Suprapubic skin (tissue), 4 donors: ENCODE data around the gene CHRM4. TPM values are rescaled to one million over a fixed set of nuclear protein-coding genes. Genes with fewer than 3 reads are reported as not detected.

Source experiments
- DNase-seq, 2 donors: peaks; one replicate each; pipeline ENCODE4 v3.0.0-alpha.2; 2019; ENCODE audit warnings: low spot score in 2 of 2
- H3K27ac ChIP-seq: fragments of 200-600 bp; sonication (generic); one replicate; pipeline ENCODE4 v1.5.1; 2019
- H3K27me3 ChIP-seq: fragments of 200-600 bp; sonication (generic); one replicate; pipeline ENCODE4 v1.5.1; 2019
- H3K36me3 ChIP-seq: fragments of 200-600 bp; sonication (generic); one replicate; pipeline ENCODE4 v1.5.1; 2019
- H3K4me1 ChIP-seq: fragments of 200-600 bp; sonication (generic); one replicate; pipeline ENCODE4 v1.5.1; 2019
- H3K4me3 ChIP-seq: fragments of 200-600 bp; sonication (generic); one replicate; pipeline ENCODE4 v1.5.1; 2019; ENCODE audit warnings: mild to moderate bottlenecking
- H3K9me3 ChIP-seq: fragments of 200-600 bp; sonication (generic); one replicate; pipeline ENCODE4 v1.5.1; 2019
- EP300 ChIP-seq: sonication (generic); formaldehyde crosslinking; IDR thresholded peaks from one replicate; pipeline ENCODE4 v1.6.1; 2017; ENCODE audit warnings: antibody characterized with exemption
- POLR2A ChIP-seq, 2 donors: fragments of 450-650 bp; IDR thresholded peaks; one replicate each; pipeline ENCODE4 v1.6.1; 2017; ENCODE audit warnings: antibody characterized with exemption in 2 of 2, mild to moderate bottlenecking in 2 of 2, moderate library complexity in 2 of 2
- POLR2AphosphoS5 ChIP-seq, 3 donors: sonication (generic); formaldehyde crosslinking; IDR thresholded peaks; one replicate each; pipeline ENCODE4 v1.6.1; 2017; ENCODE audit warnings: antibody characterized with exemption in 3 of 3
- WGBS: methylation state at CpG from one replicate; pipeline ENCODE4 v1.1.5; 2018; 5-methylcytosine and 5-hydroxymethylcytosine counted together
- total RNA-seq, 4 donors: library from RNA; depleted of rRNA; stranded (reverse); fragments of >200 nt; gene quantifications; one replicate each; pipeline ENCODE4 v1.1.0, GENCODE V29; 2016
- TF ChIP-seq, protein P1 (sequence below), 2 donors: fragments of 200-600 bp in 1 of 2; fragments of 450-650 bp in 1 of 2; sonication (generic) in 1 of 2; IDR thresholded peaks; one replicate each; pipeline ENCODE4 v1.5.1; 2016 to 2019; ENCODE audit warnings: antibody characterized with exemption in 2 of 2, mild to moderate bottlenecking in 1 of 2, moderate library complexity in 1 of 2

Gene CHRM4
- total RNA-seq, 4 donors from 2014 or later = 0.80 to 3.0 (median 2.6) TPM

DNA sequence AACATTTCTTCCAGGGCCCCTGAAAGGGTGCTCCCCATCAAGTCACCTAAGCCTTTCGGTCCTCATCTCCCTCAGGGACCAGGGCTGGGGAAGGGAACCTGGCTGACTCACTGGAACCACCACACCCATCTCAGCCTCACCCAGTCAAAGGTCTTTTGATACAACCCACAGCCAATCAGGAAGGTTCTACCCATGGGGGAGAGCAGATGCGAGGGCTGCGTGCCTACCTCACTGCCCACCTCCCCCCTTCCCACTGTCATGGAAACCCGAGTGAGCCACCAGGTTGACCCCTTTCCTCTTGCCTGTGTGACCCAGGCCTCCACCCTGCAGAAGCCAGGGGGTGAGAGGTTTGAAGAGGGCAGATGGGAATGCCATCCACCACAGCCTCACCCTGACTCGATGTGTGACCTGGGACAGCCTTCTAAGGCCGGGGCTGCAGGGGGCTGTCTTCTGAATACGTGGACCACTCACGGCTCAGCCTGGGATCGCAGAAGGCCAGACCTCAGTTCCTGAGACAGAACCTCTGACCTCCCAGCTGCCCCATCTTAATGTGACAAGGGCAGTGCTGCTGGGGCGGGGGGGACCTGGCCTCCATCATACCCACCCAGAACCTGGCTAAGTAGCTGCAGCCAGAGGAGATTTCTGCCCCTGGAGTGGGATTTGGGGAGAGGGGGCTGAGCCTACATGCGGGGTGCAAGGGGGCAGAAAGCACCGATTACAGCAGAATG is 7.4 kb downstream of the CHRM4 start:
- Histone ChIP-seq H3K27me3 (peaks cover 25% of the 10 kb centered on the region), H3K36me3 (no peaks in the 10 kb centered on the region), H3K4me1 (peaks cover 37% of the 10 kb centered on the region), H3K4me3 (no peak overlapping the region), H3K9me3 (no peaks in the 10 kb centered on the region), H3K27ac (no peak overlapping the region)
- DNase-seq = peak in 1 of 2 donors; percentile 56
- TF ChIP-seq, protein P1, sequence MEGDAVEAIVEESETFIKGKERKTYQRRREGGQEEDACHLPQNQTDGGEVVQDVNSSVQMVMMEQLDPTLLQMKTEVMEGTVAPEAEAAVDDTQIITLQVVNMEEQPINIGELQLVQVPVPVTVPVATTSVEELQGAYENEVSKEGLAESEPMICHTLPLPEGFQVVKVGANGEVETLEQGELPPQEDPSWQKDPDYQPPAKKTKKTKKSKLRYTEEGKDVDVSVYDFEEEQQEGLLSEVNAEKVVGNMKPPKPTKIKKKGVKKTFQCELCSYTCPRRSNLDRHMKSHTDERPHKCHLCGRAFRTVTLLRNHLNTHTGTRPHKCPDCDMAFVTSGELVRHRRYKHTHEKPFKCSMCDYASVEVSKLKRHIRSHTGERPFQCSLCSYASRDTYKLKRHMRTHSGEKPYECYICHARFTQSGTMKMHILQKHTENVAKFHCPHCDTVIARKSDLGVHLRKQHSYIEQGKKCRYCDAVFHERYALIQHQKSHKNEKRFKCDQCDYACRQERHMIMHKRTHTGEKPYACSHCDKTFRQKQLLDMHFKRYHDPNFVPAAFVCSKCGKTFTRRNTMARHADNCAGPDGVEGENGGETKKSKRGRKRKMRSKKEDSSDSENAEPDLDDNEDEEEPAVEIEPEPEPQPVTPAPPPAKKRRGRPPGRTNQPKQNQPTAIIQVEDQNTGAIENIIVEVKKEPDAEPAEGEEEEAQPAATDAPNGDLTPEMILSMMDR (IDR thresholded peaks at IDR 0.05) = no peak
- TF ChIP-seq POLR2AphosphoS5 (IDR thresholded peaks at IDR 0.05) (no peak), POLR2A (IDR thresholded peaks at IDR 0.05) (no peak), EP300 (no peak)
- WGBS = 89% methylated on average over 8 of the region's 12 CpGs

DNA sequence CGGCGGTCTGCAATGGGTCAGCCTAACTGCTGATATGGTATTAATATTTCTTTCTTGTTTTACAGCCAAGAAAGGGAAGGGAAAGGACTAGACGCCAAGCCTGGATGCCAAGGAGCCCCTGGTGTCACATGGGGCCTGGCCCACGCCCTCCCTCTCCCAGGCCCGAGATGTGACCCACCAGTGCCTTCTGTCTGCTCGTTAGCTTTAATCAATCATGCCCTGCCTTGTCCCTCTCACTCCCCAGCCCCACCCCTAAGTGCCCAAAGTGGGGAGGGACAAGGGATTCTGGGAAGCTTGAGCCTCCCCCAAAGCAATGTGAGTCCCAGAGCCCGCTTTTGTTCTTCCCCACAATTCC is 8.2 kb downstream of the CHRM4 start:
- WGBS = 80% methylated on average over 7 of the region's 7 CpGs
- H3K4me3 ChIP-seq = no peak overlapping the region
- H3K4me1 ChIP-seq = peaks cover 36% of the 10 kb centered on the region
- H3K9me3 ChIP-seq = no peaks in the 10 kb centered on the region
- TF ChIP-seq POLR2A (IDR thresholded peaks at IDR 0.05) = no peak
- no peak for TF ChIP-seq POLR2AphosphoS5 (IDR thresholded peaks at IDR 0.05)
- TF ChIP-seq, protein P1 (IDR thresholded peaks at IDR 0.05) = no peak
- TF ChIP-seq EP300 = no peak
- H3K36me3 ChIP-seq = peaks cover 5% of the 10 kb centered on the region
- DNase-seq = no peak
- H3K27ac ChIP-seq = no peak overlapping the region
- H3K27me3 ChIP-seq = peaks cover 18% of the 10 kb centered on the region

DNA sequence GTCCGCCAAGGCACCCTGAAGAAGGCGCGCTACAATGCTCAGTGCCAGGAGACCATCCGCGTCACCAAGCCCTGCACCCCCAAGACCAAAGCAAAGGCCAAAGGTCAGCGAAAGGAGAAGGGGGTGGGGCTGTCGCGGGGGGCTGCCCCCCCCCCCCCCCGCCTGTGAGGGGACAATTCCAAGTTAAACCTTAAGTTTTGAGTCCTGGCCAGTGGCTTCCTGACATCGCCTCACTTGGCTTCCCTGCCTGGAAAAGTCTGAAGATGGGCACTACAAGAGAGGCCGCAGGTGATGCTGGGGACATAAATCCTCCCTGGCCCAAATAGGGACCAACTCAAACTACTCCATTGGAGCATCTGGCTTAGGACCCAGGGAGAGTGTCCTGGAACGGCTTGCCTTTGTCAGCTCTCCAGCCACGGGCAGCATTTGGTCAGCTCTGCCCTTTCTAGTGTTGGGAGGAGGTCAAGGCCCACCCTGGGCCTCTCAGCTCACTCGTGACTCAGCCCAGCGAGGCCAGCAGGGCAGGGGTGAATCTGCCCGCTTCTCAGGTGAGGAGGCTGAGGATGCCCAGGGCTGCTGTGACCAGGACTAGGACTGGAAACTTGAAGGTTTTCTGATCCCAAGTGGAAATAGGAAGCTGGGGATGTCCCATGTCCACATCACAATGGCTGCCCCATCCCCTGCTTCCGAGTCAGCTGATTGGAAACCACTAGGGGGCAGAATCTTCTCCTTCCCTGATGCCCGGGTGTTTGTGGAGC is 8.8 kb downstream of the CHRM4 start:
- Histone ChIP-seq H3K36me3 (peaks cover 11% of the 10 kb centered on the region), H3K4me1 (peaks cover 36% of the 10 kb centered on the region), H3K9me3 (no peaks in the 10 kb centered on the region), H3K27me3 (peaks cover 13% of the 10 kb centered on the region), H3K4me3 (peak overlapping the region; percentile 70), H3K27ac (no peak overlapping the region)
- 45% methylated on average over 16 of the region's 18 CpGs for WGBS
- TF ChIP-seq EP300 = no peak
- TF ChIP-seq, protein P1 (IDR thresholded peaks at IDR 0.05) = peak in 1 of 2 donors; percentile 43
- peak in 1 of 2 donors; percentile 59 for DNase-seq

DNA sequence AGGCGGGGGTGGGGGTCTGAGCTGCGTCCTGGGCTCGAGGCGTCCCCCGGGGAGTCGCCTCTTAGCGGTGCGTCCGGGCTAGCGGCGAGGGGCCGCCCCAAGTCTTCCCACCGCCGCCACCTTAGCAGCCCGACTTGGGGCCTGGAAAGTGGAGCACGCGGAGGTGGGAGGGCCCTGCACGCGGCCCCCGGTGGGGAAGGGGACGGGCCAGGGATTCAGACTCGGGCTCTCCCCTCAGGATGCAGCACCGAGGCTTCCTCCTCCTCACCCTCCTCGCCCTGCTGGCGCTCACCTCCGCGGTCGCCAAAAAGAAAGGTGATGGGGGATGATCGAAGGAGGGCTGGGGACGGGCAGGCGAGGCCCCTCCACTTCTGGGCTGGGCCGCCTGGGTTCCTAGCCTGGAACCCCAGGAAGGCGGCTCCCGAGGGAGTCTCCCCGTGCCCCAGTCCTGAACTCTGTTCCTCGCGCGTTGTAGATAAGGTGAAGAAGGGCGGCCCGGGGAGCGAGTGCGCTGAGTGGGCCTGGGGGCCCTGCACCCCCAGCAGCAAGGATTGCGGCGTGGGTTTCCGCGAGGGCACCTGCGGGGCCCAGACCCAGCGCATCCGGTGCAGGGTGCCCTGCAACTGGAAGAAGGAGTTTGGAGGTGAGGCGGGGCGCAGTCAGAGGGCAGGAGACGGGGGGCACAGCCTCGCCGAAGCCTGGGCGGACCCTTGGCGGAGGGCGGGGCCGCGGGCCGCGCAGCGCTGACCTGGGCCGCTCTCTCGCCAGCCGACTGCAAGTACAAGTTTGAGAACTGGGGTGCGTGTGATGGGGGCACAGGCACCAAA is 9.5 kb downstream of the CHRM4 start:
- TF ChIP-seq, protein P1 (IDR thresholded peaks at IDR 0.05) = no peak
- no peak for TF ChIP-seq POLR2AphosphoS5 (IDR thresholded peaks at IDR 0.05)
- TF ChIP-seq EP300 = no peak
- no peak for TF ChIP-seq POLR2A (IDR thresholded peaks at IDR 0.05)
- peak overlapping the region; percentile 79 for H3K27ac ChIP-seq
- peak in 1 of 2 donors; percentile 63 for DNase-seq
- WGBS = 5% methylated on average over 23 of the region's 66 CpGs
- no peaks in the 10 kb centered on the region for H3K9me3 ChIP-seq
- peaks cover 33% of the 10 kb centered on the region for H3K4me1 ChIP-seq
- peaks cover 5% of the 10 kb centered on the region for H3K27me3 ChIP-seq
- H3K4me3 ChIP-seq = peak overlapping the region; percentile 70
- H3K36me3 ChIP-seq = peaks cover 19% of the 10 kb centered on the region
